ENCODE measurements around the gene ANK2. TPM values are rescaled to one million over a fixed set of nuclear protein-coding genes. Genes with fewer than 3 reads are reported as not detected.
A peak's percentile ranks its signal among the peaks of the same experiment; 100 is the strongest.

ANK2 gene
- total and polyA plus RNA-seq, 4 donors = 1.1 to 61.2 (median 12.5) TPM

GRCh38 chr4:113157086-113157857, 107.8 kb downstream of the ANK2 start:
- Histone ChIP-seq H3K4me3 (no peak overlapping the region), H3K9ac (ENCODE audit: insufficient read depth in 1 of 2, low read length in 2 of 2) (no peak overlapping the region), H3K36me3 (ENCODE audit: control insufficient read depth in 4 of 4, insufficient read depth in 4 of 4, low read length in 4 of 4) (no peaks in the 10 kb centered on the region), H3K9me3 (ENCODE audit: control insufficient read depth in 4 of 4, insufficient read depth in 3 of 4, low read length in 3 of 4) (no peaks in the 10 kb centered on the region), H3K27me3 (ENCODE audit: control insufficient read depth in 3 of 3, insufficient read depth in 3 of 3, low read length in 2 of 3) (no peaks in the 10 kb centered on the region), H3K27ac (ENCODE audit: low read depth in 1 of 2, low read length in 1 of 2) (no peak overlapping the region), H3K4me1 (ENCODE audit: control insufficient read depth in 5 of 5, insufficient read depth in 5 of 5, low read length in 5 of 5) (peaks cover 0 to 11% (median 0%) of the 10 kb centered on the region in 5 donors)
- TF ChIP-seq CTCF (IDR thresholded peaks at IDR 0.05; ENCODE audit: control extremely low read depth, extremely low read depth) = no peak
- no peak for ATAC-seq (ENCODE audit: insufficient read depth, low FRiP score)
- 53 to 54% methylated on average over 3 of the region's 3 CpGs for WGBS, 2 donors
- no peak for DNase-seq

GRCh38 chr4:113159942-113160545, 110.6 kb downstream of the ANK2 start:
- Histone ChIP-seq H3K4me3 (no peak overlapping the region), H3K9ac (ENCODE audit: insufficient read depth in 1 of 2, low read length in 2 of 2) (no peak overlapping the region), H3K27me3 (ENCODE audit: control insufficient read depth in 3 of 3, insufficient read depth in 3 of 3, low read length in 2 of 3) (no peaks in the 10 kb centered on the region), H3K9me3 (ENCODE audit: control insufficient read depth in 4 of 4, insufficient read depth in 3 of 4, low read length in 3 of 4) (no peaks in the 10 kb centered on the region), H3K27ac (ENCODE audit: low read depth in 1 of 2, low read length in 1 of 2) (peak overlapping the region in 1 of 2 donors; percentile 6), H3K36me3 (ENCODE audit: control insufficient read depth in 4 of 4, insufficient read depth in 4 of 4, low read length in 4 of 4) (no peaks in the 10 kb centered on the region), H3K4me1 (ENCODE audit: control insufficient read depth in 5 of 5, insufficient read depth in 5 of 5, low read length in 5 of 5) (peaks cover 0 to 9% (median 0%) of the 10 kb centered on the region in 5 donors)
- ATAC-seq (ENCODE audit: insufficient read depth, low FRiP score) (no peak), DNase-seq (no peak)
- 78 to 88% methylated on average over 3 of the region's 3 CpGs for WGBS, 2 donors
- no peak for TF ChIP-seq CTCF (IDR thresholded peaks at IDR 0.05; ENCODE audit: control extremely low read depth, extremely low read depth)

GRCh38 chr4:113160548-113160947, 111.1 kb downstream of the ANK2 start:
- ATAC-seq (ENCODE audit: insufficient read depth, low FRiP score) (no peak), DNase-seq (no peak)
- no peak overlapping the region for H3K27ac ChIP-seq (ENCODE audit: low read depth in 1 of 2, low read length in 1 of 2)
- 82 to 89% methylated on average over 3 of the region's 3 CpGs for WGBS, 2 donors
- H3K27me3 ChIP-seq (ENCODE audit: control insufficient read depth in 3 of 3, insufficient read depth in 3 of 3, low read length in 2 of 3) = no peaks in the 10 kb centered on the region
- H3K36me3 ChIP-seq (ENCODE audit: control insufficient read depth in 4 of 4, insufficient read depth in 4 of 4, low read length in 4 of 4) = no peaks in the 10 kb centered on the region
- peaks cover 0 to 9% (median 0%) of the 10 kb centered on the region in 5 donors for H3K4me1 ChIP-seq (ENCODE audit: control insufficient read depth in 5 of 5, insufficient read depth in 5 of 5, low read length in 5 of 5)
- no peak overlapping the region for H3K9ac ChIP-seq (ENCODE audit: insufficient read depth in 1 of 2, low read length in 2 of 2)
- no peaks in the 10 kb centered on the region for H3K9me3 ChIP-seq (ENCODE audit: control insufficient read depth in 4 of 4, insufficient read depth in 3 of 4, low read length in 3 of 4)
- H3K4me3 ChIP-seq = no peak overlapping the region
- TF ChIP-seq CTCF (IDR thresholded peaks at IDR 0.05; ENCODE audit: control extremely low read depth, extremely low read depth) = no peak
